ENCODE results near the gene CBX1.
"Not testable (repeated sequence)": the region's sequence is repeated elsewhere in the genome, so short reads cannot be mapped to it uniquely, and the experiment has no call there.

CBX1 gene

DNA sequence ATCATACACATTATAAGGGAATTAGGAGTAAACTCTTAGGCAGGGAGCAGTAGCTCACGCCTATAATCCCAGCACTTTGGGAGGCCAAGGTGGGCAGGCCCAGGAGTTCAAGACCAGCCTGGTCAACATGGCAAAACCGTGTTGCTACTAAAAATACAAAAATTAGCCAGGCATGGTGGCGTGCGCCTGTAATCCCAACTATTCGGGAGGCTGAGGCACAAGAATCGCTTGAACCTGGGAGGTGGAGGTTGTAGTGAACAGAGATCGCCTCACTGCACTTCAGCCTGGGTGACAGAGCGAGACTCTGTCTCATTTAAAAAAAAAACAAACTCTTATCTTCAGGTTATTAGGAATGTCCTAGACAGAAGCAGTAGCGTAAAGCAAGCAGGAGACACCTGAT is 28.5 kb downstream of the CBX1 start:
- not testable (repeated sequence) for DNase-seq (ENCODE audit: low spot score)

DNA sequence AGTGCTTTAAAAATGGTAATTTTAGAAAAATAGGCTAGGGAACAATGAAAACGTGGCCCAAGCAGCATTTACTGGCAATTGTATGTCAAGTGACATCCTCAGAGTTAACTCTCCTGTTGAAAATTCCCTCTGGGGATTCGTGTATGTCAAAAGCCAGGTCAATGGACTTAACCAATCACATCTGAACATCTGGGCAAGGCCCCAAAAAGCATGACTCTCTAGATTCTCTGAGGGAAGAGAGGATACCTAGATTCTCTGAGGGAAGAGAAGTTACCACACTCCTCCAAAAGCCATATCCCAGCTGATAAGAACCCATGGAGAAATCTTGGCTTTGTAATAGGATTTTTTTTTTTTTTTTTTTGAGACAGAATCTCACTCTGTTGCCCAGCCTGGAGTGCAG is 29.6 kb downstream of the CBX1 start:
- no peak for DNase-seq (ENCODE audit: low spot score)

DNA sequence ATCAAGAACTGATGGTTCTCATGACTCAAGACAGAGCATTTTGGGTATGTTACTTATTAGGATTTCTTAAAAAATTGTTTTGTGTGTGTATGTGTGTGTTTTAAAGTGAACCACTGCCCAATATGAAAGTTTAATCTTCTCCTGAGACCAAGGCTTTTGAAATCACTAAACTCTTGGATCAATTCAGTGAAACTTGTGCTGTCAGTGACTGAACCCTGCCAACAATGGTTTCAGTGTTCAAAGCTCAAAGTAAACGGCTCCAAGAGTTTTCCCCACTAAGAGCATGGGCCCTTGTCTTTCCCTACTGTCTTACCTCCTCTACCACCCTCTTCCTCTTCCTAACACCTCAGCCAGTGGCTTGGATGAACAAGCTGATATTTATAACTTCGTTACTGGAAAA is 31.1 kb downstream of the CBX1 start:
- DNase-seq (ENCODE audit: low spot score): no peak

DNA sequence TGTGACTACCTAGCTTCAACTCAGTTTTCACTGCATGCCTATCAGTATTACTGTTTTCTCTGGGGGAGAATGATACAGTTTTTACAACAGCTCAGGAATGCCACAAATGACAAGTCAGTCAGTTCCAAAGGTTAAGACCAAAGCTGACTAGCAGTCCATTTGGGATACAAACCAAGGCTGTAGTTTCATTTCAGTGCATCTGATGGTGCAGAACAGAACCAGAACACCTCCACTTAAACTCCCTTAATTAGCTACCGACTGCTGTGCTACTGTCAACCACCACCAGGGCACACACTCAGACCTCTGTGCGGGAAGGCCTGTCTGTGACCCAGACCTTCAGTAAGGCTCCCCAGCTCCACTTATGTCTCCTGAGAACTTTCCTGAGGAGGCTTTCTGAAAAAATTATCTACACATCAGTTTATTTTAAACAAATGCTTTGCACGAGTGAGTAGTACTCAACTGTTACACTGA is 32.8 kb downstream of the CBX1 start:
- no peak for DNase-seq (ENCODE audit: low spot score)

DNA sequence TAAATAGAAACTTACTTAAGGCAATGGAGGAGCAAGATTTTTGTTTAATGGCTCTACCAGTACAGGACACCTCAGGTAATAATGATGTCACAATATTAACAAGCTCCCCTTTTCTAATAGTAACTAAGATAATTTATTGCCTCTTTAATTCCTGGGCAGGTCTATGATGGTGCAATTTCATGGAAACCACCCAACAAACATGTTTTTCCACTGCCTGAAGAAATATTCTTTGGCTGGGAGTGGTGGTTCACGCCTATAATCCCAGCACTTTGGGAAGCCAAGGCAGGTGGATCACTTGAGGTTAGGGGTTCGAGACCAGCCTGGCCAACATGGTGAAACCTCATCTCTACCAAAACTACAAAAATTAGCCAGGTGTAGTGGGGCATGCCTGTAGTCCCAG is 33.5 kb downstream of the CBX1 start:
- DNase-seq (ENCODE audit: low spot score): not testable (repeated sequence)

DNA sequence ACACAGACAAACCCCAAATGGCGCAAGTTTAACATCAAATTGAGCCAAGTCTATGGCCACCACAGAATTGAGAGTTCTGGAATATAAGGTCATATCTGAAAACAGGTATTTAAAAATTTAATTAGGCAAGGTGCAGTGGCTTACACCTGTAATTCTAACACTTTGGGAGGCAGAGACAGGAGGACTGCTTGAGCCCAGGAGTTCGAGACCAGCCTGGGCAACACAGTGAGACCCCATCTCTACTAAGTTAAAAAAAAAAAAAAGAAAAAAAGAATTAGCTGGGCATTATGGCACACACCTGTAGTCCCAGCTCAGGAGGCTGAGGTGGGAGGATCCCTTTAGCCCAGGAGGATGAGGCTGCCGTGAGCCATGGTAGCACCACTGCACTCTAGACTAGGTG is 34.0 kb downstream of the CBX1 start:
- no peak for DNase-seq (ENCODE audit: low spot score)

DNA sequence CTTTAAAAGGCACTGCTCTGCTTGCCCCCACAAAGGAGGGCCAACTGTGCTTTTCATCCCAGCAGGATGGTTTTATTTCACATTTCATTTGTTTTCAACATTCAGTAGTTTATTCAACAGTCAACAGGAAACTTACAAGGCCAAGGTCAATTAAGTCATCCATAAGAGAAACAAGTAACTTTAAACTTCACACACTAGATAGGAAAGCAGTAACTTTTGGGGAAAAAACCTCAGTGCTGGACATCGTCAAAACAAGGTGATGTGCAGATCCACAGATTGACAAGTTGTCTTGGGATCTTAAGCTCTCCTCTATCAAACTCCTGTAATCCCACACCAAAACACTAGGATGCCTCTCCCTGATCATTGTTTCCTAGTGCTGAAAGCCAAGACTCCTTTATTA is 34.6 kb downstream of the CBX1 start:
- no peak for DNase-seq (ENCODE audit: low spot score)

DNA sequence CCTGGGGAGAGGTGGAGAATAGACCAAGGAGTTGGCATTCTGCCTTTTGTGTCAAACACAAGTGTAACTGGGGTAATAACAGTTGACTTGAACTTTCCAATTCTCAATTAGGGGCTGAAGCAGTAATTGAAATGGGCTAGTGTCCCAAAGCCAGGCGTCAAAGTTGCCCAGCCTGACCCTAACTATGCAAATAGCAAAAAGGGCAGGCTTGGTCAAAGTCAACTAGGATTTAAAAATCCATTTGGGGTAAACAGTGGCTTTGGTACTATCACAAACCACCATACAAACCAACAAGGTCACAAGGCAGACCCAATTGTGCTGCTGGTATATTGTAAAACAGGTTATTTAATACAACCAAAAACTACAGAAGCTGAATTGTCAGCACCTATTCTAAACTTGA is 35.1 kb downstream of the CBX1 start:
- DNase-seq (ENCODE audit: low spot score): no peak

DNA sequence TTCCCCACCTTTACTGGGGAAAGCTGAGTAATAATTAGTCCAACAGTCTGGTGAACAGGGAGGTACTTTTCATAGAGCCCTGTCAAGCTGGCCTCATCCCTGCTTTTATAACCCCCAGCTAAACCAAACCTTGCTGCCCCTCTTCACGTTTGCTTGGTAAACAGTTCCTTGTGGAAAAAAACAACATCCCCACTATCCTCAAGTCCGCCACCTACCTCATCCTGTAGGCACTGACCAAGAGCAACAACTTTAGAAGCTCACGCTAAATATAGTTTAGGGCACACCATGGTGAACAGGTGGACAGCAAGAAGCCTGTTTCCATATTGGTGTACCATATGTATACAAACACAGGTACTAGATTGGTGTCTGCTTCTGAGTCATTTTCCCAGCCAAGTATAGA is 36.6 kb downstream of the CBX1 start:
- DNase-seq (ENCODE audit: low spot score): no peak

DNA sequence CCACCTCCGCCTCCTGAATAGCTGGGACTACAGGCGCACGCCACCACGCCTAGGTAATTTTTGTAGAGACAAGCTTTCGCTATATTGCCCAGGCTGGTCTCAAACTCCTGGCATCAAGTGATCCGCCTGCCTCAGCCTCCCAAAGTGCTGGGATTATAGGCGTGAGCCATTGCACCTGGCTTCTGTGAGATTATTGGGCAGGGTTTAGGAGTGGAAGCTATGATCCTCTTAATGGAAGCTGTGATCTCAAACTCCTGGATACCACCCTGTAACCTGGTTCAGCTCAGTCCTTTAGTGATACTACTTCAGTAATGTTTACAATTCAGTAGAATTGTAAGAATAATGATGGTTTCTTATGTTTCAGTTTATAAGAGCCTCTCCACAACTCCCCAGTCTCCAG is 39.0 kb downstream of the CBX1 start:
- DNase-seq (ENCODE audit: low spot score): no peak

DNA sequence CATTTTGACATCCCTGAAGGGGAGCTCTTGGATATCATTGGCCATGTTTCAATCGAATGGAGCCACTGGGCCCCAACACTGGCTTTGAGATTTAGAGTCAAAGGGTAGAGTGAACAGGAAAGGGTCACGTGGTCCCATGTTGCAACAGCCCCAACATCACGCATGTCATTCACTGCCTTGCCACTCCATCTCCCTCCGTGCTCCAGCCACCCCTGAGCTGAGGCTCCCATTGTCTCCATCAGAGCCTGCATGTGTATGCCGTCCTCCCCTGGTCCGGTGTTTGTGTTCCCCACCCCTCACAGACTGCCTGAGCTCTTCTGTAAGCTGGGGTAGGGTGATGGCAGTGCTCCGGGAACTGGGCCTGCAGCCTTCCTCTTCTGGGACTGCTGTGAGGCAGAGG is 41.0 kb downstream of the CBX1 start:
- DNase-seq (ENCODE audit: low spot score): no peak

DNA sequence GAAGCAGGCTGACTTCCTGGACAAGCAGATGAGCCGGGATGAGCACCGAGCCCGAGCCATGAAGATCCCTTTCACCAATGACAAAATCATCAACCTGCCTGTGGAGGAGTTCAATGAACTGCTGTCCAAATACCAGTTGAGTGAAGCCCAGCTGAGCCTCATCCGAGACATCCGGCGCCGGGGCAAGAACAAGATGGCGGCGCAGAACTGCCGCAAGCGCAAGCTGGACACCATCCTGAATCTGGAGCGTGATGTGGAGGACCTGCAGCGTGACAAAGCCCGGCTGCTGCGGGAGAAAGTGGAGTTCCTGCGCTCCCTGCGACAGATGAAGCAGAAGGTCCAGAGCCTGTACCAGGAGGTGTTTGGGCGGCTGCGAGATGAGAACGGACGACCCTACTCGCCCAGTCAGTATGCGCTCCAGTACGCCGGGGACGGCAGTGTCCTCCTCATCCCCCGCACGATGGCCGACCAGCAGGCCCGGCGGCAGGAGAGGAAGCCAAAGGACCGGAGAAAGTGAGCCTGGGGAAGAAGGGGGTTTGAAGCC is 42.1 kb downstream of the CBX1 start:
- no peak for DNase-seq (ENCODE audit: low spot score)

DNA sequence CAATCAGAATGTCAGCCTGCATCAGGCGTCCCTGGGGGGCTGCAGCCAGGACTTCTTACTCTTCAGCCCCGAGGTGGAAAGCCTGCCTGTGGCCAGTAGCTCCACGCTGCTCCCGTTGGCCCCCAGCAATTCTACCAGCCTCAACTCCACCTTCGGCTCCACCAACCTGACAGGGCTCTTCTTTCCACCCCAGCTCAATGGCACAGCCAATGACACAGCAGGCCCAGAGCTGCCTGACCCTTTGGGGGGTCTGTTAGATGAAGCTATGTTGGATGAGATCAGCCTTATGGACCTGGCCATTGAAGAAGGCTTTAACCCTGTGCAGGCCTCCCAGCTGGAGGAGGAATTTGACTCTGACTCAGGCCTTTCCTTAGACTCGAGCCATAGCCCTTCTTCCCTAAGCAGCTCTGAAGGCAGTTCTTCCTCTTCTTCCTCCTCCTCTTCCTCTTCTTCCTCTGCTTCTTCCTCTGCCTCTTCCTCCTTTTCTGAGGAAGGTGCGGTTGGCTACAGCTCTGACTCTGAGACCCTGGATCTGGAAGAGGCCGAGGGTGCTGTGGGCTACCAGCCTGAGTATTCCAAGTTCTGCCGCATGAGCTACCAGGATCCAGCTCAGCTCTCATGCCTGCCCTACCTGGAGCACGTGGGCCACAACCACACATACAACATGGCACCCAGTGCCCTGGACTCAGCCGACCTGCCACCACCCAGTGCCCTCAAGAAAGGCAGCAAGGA is 42.7 kb downstream of the CBX1 start:
- no peak for DNase-seq (ENCODE audit: low spot score)

DNA sequence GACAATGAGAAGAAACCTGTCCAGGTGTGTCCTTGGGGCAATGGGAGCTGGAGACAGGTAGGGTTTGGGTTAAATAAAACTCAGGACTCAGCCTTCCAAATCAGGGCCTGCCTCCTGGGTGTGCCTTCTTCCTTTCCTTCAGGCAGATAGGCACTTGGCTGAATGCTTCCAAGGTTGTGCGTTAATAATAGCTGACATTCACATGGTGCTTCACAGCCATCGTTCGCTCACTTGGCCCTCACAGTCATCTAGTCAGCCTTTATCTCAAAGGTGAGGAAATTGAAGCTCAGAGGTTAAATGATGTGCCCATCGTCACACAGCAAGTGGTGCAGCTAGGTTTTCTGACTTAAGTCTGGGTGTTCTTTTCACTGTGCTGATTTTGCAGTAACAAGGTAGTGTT is 43.7 kb downstream of the CBX1 start:
- DNase-seq (ENCODE audit: low spot score): no peak

DNA sequence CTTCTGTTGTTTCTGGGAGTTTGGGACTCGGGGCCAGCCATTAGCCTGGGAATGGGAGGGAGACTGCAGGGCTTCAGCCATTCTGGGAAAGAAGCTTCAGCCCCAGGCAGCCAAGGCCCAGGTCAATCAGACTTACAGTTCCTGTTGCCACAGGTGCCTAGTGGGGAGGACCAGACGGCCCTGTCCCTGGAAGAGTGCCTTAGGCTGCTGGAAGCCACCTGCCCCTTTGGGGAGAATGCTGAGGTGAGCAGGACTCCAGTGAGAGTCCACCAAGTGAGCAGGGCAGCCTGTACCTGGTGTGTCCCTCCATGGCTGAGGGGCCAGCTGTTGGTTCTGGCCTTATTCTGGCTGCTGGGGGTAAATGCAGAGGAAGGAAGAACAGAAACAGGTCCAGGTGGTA is 44.4 kb downstream of the CBX1 start:
- no peak for DNase-seq (ENCODE audit: low spot score)

DNA sequence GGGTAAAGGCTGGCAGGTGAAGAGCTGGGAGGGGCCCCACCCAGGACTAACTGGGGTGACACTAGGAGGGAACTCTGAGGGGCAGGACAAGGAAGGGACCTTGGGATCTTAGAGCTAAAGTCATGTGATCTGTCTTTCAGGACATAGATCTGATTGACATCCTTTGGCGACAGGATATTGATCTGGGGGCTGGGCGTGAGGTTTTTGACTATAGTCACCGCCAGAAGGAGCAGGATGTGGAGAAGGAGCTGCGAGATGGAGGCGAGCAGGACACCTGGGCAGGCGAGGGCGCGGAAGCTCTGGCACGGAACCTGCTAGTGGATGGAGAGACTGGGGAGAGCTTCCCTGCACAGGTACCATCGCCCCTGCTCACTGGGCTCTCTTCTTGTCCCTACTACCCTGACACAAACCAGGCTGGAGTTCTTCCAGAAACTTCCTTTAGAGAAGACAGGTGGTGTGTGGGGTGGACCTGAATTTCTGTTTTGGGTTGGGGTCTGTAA is 45.0 kb downstream of the CBX1 start:
- DNase-seq (ENCODE audit: low spot score): no peak

DNA sequence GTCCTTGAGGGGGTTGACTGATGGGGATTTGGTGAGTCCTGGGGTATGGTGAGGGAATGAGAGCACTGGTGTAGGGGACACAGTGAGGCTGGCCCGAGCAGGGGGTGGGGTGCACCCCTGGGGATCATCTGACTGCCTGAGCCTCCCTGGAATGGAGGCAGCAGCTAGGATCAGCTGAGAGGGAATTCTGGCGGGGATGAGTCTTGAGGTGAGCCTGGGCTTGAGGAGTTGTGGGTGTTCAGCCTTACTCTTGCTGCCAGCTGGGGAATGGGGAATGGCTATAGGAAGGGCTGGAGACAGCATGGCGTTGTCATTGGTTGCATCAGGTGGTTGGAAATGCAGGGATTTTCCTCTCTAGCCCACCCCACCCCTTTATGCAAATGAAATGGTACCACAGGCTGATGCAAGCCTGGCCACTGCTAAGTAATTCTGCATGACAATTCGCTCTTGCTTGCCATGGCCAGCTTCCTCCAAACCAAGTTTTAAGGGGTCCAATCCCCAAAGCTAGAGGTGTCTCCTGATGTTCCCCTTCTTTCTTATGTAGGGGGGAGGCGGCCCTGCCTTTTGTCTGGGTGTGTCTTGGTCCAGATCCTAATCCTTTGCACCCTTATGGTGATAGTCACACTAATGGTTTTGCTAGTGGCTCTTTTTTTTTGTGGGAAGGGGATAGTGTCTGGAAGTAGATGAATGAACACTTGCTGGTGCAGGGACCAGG is 45.6 kb downstream of the CBX1 start:
- no peak for DNase-seq (ENCODE audit: low spot score)

DNA sequence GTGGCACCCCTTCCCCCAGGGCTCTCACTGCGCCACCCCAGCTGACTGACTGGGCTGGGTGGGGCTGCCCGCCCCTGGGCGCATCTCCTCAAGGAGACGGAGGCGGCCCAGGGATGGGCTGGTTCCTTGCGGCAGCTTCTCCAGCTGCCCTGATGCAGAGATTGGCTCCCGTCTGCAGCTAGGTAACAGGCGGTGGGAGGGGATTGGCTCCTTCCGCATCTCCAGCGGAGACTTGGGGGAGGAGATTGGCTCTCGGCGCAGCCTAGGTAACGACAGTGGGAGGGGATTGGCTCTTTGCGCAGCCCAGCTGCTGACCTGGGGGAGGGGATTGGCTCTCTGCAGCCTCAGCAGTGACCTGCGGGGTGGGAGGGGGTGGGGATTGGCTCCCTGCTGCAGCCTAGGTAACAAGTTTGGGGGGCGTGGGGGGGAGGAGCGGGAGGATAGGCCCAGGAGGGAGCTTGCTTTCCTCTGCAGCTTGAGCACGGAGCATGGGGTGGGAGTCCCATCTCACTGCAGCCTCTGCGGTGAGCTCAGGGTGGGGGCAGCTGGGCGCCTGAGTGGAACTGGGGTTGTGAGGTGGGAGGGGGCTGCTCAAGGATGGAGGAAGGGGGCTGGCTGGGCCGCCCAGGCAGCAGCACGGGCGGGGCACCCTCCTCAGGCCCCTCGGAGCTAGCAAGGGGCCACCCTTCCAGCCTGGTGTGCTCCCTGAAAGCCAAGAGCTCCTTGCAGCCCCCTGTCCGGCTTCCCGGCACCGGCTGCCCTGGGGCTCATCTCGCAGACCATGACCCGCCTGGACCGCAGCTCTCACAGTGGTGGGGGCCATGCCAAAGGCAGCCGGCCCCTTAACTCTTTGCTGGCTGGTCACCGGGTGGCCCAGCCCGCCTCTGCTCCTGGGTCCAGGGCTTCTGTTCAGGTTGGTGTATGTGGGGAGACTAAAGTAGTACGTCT is 46.8 kb downstream of the CBX1 start:
- DNase-seq (ENCODE audit: low spot score): no peak

DNA sequence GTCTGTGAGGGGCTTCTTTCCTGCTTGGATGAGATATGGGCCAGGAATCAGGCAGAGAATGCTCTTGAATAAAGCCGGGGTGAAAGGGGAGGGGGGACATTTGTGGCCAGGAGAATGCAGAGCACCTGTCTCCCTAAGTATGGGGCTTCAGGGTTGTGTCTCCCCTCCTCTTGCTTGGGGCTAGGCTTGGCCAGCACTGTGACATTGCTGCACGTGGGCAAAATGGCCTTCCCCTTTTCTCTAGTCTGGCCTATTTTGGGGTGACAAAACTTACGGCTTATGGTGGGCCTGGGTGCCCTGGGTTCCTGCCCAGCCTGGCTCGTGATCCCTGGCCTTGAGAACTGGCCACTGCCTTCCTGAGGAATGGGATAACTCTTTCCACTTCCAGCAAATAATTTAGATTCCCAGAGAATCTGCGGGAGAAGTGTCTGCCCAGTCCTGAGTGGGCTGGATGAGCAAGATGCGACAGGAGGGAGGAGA is 47.5 kb downstream of the CBX1 start:
- DNase-seq (ENCODE audit: low spot score): no peak

DNA sequence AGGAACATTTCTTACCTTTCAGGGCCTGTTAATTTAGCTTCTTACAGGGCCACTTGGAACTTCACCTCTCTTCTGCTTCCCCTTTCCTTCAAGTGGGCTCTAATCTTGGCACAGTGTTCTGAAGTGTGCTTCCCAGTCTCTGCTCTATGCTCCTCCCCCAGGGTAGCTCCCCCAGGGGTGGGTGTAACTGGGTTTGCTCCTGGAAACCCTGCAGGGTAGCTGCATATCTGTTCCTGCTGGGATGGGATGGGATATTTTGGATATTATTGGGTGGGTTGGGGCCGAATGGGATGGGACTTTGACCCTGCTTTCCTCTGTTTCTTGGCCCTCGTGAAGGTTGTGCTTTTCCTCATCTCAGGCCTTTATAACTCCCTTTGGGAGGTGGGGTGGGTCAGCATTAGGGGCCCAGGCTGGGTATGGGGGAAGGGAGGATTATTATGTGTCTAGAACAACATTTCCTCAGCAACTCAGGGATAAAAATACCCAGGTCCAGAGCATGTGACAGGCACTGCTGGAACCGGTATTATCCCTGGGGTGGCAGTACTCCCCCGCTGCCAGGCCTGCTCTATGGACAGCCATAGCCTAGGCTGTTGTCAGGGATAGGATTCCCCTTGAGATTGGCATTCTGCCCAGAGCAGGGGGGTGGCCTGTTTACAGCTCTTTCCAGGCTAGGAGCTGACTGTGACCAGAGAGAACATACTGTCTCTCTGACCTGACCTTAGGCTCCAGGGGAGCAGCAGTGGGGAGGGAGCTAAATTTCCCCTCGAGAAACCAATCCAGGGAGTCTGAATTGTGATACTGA is 48.1 kb downstream of the CBX1 start:
- no peak for DNase-seq (ENCODE audit: low spot score)

Data from CD4-positive, alpha-beta T cell treated with Interleukin-15 for 4 hours (primary cell).